GM20000 (cell line): ENCODE data around the gene HIVEP1.

Experiments
- DNase-seq: peaks from one replicate; pipeline ENCODE4 v3.0.0; 2012; ENCODE audit warnings: low spot score
- TF ChIP-seq, protein P1 (sequence below): IDR thresholded peaks from 2 replicates; pipeline ENCODE4 v1.5.1; 2012; ENCODE audit warnings: mild to moderate bottlenecking, control low read depth; ENCODE audit errors: extremely low read depth, missing control alignments

The HIVEP1 gene

GRCh38 chr6:12051861-12052368 is 39.8 kb downstream of the HIVEP1 start:
- DNase-seq: peak; percentile 65

DNA sequence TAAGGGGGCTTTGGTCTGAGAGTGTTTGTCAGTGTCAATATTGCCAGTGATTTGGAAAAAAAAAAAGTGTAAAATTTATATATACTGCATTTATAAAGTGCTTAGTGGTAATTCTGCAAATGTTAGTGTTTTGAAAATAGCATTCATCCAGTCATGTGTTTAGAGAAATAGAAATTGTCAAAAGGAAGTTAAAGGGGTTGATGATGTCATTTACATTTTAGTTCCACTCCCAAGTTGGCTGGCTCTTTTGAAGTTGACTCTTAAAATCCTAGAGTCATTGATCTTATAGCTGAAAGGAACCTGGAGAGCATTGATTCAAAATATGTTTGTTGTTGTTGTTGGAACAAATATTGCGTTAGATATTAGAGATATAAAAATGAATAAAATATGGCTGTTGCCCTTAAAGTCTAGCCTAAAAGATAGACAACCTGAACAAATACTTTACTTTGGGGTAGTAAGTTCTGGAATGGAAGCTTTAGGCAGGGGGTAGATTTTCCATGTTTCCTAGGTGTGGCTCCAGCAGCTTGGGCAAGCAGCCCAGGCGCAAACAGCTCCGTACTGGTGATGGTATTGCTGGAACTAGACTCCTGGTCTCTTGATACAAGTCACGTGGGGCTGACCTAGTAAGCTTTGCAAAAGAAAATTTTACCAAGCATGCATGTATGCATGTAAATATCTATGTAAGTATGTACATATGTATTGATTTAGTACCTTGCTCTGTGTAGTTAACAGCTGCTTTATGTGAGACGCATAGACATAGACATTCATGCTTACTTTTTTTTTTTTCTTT is 46.3 kb downstream of the HIVEP1 start:
- no peak for DNase-seq

More at GRCh38 chr6:12051861-12052368, 39.8 kb downstream of the HIVEP1 start:
- TF ChIP-seq, protein P1, sequence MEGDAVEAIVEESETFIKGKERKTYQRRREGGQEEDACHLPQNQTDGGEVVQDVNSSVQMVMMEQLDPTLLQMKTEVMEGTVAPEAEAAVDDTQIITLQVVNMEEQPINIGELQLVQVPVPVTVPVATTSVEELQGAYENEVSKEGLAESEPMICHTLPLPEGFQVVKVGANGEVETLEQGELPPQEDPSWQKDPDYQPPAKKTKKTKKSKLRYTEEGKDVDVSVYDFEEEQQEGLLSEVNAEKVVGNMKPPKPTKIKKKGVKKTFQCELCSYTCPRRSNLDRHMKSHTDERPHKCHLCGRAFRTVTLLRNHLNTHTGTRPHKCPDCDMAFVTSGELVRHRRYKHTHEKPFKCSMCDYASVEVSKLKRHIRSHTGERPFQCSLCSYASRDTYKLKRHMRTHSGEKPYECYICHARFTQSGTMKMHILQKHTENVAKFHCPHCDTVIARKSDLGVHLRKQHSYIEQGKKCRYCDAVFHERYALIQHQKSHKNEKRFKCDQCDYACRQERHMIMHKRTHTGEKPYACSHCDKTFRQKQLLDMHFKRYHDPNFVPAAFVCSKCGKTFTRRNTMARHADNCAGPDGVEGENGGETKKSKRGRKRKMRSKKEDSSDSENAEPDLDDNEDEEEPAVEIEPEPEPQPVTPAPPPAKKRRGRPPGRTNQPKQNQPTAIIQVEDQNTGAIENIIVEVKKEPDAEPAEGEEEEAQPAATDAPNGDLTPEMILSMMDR: no peak

DNA sequence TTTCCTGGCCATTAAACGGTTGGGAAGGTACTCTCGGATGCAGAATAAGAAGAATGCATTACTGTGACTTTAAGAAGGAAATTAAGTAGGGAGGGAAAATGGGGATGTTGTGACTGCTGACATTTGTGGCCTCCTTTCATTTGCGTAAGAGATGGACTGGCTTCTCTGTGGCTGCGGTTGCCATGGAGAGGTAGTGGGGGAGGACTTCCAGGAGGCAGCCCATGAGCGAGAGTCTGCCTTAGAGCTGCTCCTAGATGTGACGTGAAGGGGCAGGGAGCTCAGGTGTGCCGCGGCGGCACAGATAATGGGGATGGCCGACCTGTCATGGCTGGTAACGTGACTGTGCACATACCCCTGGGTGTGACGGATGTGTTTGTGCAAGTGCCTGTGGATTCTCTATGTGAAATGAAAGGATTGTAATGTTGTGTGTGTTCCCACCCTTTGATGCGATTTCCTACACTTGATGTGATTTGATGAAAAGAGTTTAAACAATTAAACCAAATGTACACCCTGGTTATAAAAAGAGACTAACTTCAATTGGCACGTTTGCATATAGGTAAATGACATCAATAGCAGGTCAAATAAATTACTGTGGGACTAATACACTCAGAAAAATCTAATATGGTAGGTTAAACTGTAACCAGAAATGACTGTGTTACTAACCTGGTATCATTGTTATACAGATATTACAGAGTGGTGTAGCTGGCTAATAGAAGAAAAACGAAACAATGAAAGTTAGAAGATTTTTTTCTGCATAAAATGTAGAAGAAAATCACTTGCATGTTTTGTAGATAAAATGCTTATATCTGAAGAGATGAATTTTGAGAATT is 48.9 kb downstream of the HIVEP1 start:
- peak; percentile 75 for DNase-seq
- TF ChIP-seq, protein P1: no peak

More for the DNA sequence above, 46.3 kb downstream of the HIVEP1 start:
- TF ChIP-seq, protein P1: no peak

GRCh38 chr6:12062605-12063004 is 50.5 kb downstream of the HIVEP1 start:
- TF ChIP-seq, protein P1: no peak
- no peak for DNase-seq

- TF ChIP-seq, protein P1: no peak
- no peak for DNase-seq
Measured at GRCh38 chr6:12064131-12064530, 52.0 kb downstream of the HIVEP1 start.

DNA sequence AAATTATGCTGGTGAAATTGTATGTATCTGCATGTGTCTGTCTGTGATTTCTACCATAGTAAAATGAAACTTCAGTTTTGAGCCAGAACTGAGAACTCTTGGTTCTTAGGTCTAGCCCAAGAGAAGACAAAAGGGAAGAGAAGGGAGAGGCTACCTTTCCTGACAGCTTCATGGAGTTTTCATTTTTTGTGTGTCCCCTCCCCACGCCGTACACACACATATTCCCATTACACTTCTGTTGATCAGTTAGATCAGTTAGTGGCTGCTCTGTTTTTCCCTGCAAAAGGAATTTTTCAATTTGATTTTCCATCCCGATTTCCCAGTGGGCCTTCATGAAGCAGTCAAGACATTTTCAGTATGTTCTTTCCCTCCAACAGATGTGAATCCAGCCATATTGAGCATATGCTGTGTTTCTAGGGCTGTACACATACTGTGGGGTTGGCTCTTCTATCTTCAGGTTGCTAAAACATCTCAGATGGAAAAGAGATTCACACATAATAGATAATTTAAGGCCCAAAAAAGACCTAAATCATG is 52.5 kb downstream of the HIVEP1 start:
- TF ChIP-seq, protein P1: no peak
- no peak for DNase-seq
